Measurements from ENCODE around the gene CD47. TPM values are rescaled to one million over a fixed set of nuclear protein-coding genes. Genes with fewer than 3 reads are reported as not detected.

The CD47 gene
- total and polyA plus RNA-seq, 10 of the 15 experiments (the other 5 are each of a cell fraction or from before 2014, with no cell fraction given) = 22.9 to 175 (median 81.1) TPM

GRCh38 chr3:108004647-108005046, 86.2 kb downstream of the CD47 start (continued):
- TF ChIP-seq, protein P1, sequence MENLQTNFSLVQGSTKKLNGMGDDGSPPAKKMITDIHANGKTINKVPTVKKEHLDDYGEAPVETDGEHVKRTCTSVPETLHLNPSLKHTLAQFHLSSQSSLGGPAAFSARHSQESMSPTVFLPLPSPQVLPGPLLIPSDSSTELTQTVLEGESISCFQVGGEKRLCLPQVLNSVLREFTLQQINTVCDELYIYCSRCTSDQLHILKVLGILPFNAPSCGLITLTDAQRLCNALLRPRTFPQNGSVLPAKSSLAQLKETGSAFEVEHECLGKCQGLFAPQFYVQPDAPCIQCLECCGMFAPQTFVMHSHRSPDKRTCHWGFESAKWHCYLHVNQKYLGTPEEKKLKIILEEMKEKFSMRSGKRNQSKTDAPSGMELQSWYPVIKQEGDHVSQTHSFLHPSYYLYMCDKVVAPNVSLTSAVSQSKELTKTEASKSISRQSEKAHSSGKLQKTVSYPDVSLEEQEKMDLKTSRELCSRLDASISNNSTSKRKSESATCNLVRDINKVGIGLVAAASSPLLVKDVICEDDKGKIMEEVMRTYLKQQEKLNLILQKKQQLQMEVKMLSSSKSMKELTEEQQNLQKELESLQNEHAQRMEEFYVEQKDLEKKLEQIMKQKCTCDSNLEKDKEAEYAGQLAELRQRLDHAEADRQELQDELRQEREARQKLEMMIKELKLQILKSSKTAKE (IDR thresholded peaks at IDR 0.05; ENCODE audit: low read depth, poor library complexity, severe bottlenecking) = no peak
- no peak for TF ChIP-seq ZNF207 (IDR thresholded peaks at IDR 0.05; ENCODE audit: borderline replicate concordance)
- TF ChIP-seq ATF2 (IDR thresholded peaks at IDR 0.05; ENCODE audit: low read length) = no peak
- no peak for TF ChIP-seq CBX3 (IDR thresholded peaks at IDR 0.05; ENCODE audit: borderline replicate concordance, low read depth)
- no peak for TF ChIP-seq SRF (IDR thresholded peaks at IDR 0.05; ENCODE audit: low read depth in 2 of 2, low read length in 2 of 2)

DNA sequence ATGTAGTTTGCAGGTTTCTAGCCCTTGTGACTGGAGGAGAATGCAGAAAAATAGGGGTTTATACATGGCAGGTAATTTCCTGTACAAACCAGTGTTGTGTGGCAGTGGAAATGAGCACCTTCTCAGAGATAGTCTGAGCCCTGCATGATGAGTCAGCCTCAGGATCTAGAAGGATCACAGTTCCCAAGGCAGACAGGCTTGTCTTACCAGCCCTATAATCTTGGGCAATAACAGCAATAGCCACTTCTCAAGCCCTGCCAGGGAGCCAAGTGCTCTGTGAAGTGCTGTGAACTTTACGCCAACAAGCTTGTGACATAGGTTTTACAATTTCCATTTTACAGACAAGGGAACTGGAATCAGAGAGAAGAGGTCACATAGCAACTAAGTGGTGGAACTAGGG, 89.4 kb downstream of the CD47 start:
- 100% methylated on average over 1 of the region's 1 CpG for WGBS (ENCODE audit: insufficient coverage, insufficient replicate concordance, low lambda C conversion rate, missing lambda C conversion rate)
- intact Hi-C loops (cut with micrococcal nuclease; ENCODE audit: unreplicated experiment) (no loop called here), in situ Hi-C loops (cut with MboI) (no loop called here)
- H3K9me3 ChIP-seq (replicated peaks; ENCODE audit: control insufficient read depth, insufficient read depth, low read length) = no peaks in the 10 kb centered on the region
- no peaks in the 10 kb centered on the region for H3K4me1 ChIP-seq (ENCODE audit: control insufficient read depth, insufficient read depth, low read length)
- no peak overlapping the region for H3K4me3 ChIP-seq
- no peak overlapping the region for H3K27ac ChIP-seq (ENCODE audit: control insufficient read depth, insufficient read depth)
- RAD21 ChIA-PET (ENCODE audit: unreplicated experiment) = no interaction called here
- no peaks in the 10 kb centered on the region for H3K27me3 ChIP-seq (replicated peaks in 1 of 2; ENCODE audit: control insufficient read depth in 2 of 2, insufficient read depth in 2 of 2, low read length in 1 of 2)
- POLR2A ChIA-PET = no interaction called here
- H3K36me3 ChIP-seq (ENCODE audit: control insufficient read depth in 2 of 2, insufficient read depth in 2 of 2, low read length in 1 of 2) = no peaks in the 10 kb centered on the region
- H3K4me2 ChIP-seq (ENCODE audit: control insufficient read depth, insufficient read depth) = no peak overlapping the region
- no peak overlapping the region for H2AFZ ChIP-seq (ENCODE audit: control insufficient read depth, low read depth, low read length)
- no peaks in the 10 kb centered on the region for H3K79me2 ChIP-seq (ENCODE audit: control insufficient read depth, insufficient read depth, low read length)
- DNase-seq (ENCODE audit: low read depth, low spot score) (no peak), FAIRE-seq (no peak), ATAC-seq (no peak)
- no peak overlapping the region for H3K9ac ChIP-seq (ENCODE audit: control insufficient read depth, insufficient read depth, low read length)
- no peaks in the 10 kb centered on the region for H4K20me1 ChIP-seq (ENCODE audit: control insufficient read depth, insufficient read depth)
- BruUV-seq (replicated peaks) = no TSS peak
- SMC1A ChIA-PET (ENCODE audit: uncharacterized antibody, unreplicated experiment) = interaction anchor here (1.5 kb wide), 1 partner anchor 16 kb away, joined by 3 read pairs; no protein-coding TSS in a partner anchor
- CTCF ChIA-PET = no interaction called here
- no peak for TF ChIP-seq POLR2AphosphoS2 (IDR thresholded peaks at IDR 0.05; ENCODE audit: low read depth, low read length)
- no peak for TF ChIP-seq ZSCAN29 (IDR thresholded peaks at IDR 0.05)
- no peak for TF ChIP-seq SMAD1 (IDR thresholded peaks at IDR 0.05; ENCODE audit: low read depth, partially characterized antibody)
- no peak for TF ChIP-seq ZNF24 (IDR thresholded peaks at IDR 0.05)
- TF ChIP-seq, protein P2, sequence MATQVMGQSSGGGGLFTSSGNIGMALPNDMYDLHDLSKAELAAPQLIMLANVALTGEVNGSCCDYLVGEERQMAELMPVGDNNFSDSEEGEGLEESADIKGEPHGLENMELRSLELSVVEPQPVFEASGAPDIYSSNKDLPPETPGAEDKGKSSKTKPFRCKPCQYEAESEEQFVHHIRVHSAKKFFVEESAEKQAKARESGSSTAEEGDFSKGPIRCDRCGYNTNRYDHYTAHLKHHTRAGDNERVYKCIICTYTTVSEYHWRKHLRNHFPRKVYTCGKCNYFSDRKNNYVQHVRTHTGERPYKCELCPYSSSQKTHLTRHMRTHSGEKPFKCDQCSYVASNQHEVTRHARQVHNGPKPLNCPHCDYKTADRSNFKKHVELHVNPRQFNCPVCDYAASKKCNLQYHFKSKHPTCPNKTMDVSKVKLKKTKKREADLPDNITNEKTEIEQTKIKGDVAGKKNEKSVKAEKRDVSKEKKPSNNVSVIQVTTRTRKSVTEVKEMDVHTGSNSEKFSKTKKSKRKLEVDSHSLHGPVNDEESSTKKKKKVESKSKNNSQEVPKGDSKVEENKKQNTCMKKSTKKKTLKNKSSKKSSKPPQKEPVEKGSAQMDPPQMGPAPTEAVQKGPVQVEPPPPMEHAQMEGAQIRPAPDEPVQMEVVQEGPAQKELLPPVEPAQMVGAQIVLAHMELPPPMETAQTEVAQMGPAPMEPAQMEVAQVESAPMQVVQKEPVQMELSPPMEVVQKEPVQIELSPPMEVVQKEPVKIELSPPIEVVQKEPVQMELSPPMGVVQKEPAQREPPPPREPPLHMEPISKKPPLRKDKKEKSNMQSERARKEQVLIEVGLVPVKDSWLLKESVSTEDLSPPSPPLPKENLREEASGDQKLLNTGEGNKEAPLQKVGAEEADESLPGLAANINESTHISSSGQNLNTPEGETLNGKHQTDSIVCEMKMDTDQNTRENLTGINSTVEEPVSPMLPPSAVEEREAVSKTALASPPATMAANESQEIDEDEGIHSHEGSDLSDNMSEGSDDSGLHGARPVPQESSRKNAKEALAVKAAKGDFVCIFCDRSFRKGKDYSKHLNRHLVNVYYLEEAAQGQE (IDR thresholded peaks at IDR 0.05; ENCODE audit: low read depth, low read length) = no peak
- TF ChIP-seq KAT2A (conservative IDR thresholded peaks at IDR 0.05; ENCODE audit: control insufficient read depth, low read depth, low read length) = no peak
- no peak for TF ChIP-seq ZNF622 (IDR thresholded peaks at IDR 0.05)
- TF ChIP-seq ZBTB4 (CRISPR knock-in tag; IDR thresholded peaks at IDR 0.05) = no peak
